Transverse colon (tissue), 4 donors: ENCODE results near the gene PPP1R14C. TPM values are rescaled to one million over a fixed set of nuclear protein-coding genes. Genes with fewer than 3 reads are reported as not detected.

Experiments used
- DNase-seq: peaks from one replicate; pipeline ENCODE4 v3.0.0-alpha.2; 2019
- H3K27ac ChIP-seq, 4 donors: fragments of 200-600 bp; sonication (generic); 2 replicates each; pipeline ENCODE4 v1.5.1; 2016 to 2018; ENCODE audit warnings: inconsistent platforms in 4 of 4
- H3K27me3 ChIP-seq: fragments of 200-600 bp; sonication (generic); 2 replicates; pipeline ENCODE4 v1.5.1; 2017; ENCODE audit warnings: inconsistent platforms
- H3K36me3 ChIP-seq, 4 donors: fragments of 200-600 bp; sonication (generic); 2 replicates each; pipeline ENCODE4 v1.5.1; 2017 to 2019; ENCODE audit warnings: inconsistent platforms in 4 of 4
- H3K4me1 ChIP-seq, 4 donors: fragments of 200-600 bp; sonication (generic); 2 replicates each; pipeline ENCODE4 v1.5.1; 2017 to 2020; ENCODE audit warnings: inconsistent platforms in 4 of 4
- H3K4me3 ChIP-seq, 4 donors: fragments of 200-600 bp; sonication (generic); 1 replicate in 1 of 4; 2 replicates in 3 of 4; pipeline versions ENCODE4 v1.5.1 to v1.6.1; 2017 to 2019; ENCODE audit warnings: inconsistent platforms in 4 of 4
- H3K9me3 ChIP-seq, 2 donors: fragments of 200-600 bp; sonication (generic); 2 replicates each; pipeline ENCODE4 v1.5.1; 2017 to 2019; ENCODE audit warnings: inconsistent platforms in 2 of 2
- CTCF ChIP-seq, 5 experiments: fragments of 200-600 bp in 3 of 5; fragments of 450-650 bp in 2 of 5; sonication (generic) in 3 of 5; IDR thresholded peaks; 1 replicate in 2 of 5; 2 replicates in 3 of 5; pipeline ENCODE4 v1.5.1; 2016 to 2017; ENCODE audit warnings: antibody characterized with exemption in 5 of 5, inconsistent platforms in 3 of 5, mild to moderate bottlenecking in 2 of 5, moderate library complexity in 1 of 5
- EP300 ChIP-seq: sonication (generic); formaldehyde crosslinking; IDR thresholded peaks from one replicate; pipeline ENCODE4 v1.6.1; 2017; ENCODE audit warnings: antibody characterized with exemption, low read depth
- POLR2A ChIP-seq: fragments of 450-650 bp; IDR thresholded peaks from one replicate; pipeline ENCODE4 v1.6.1; 2016; ENCODE audit warnings: antibody characterized with exemption, mild to moderate bottlenecking, moderate library complexity
- POLR2AphosphoS5 ChIP-seq, 3 donors: sonication (generic); formaldehyde crosslinking; IDR thresholded peaks; one replicate each; pipeline ENCODE4 v1.6.1; 2016; ENCODE audit warnings: antibody characterized with exemption in 3 of 3
- WGBS, 2 donors: methylation state at CpG; one replicate each; pipeline ENCODE4 v1.1.5; 2018; ENCODE audit warnings: low coverage in 1 of 2; 5-methylcytosine and 5-hydroxymethylcytosine counted together
- in situ Hi-C, 4 donors: fragments of 200-750 bp; cut with MboI; loops; one replicate each; pipeline versions ENCODE4 v1.15.0 to v1.15.1; 2017; ENCODE audit warnings: low sequenced_read_pairs in 3 of 4, low pct_ligation_motif_present in 1 of 4, low pct_unique_long_range_greater_than_20kb in 1 of 4
- intact Hi-C: fragments of 100-400 bp; cut with DNase I; formaldehyde crosslinking; loops from one replicate; pipeline ENCODE4 v1.15.1; 2023; ENCODE audit warnings: low total_unique reads
- total RNA-seq, 4 donors: library from RNA; depleted of rRNA; stranded (reverse); fragments of >200 nt; gene quantifications; one replicate each; pipeline ENCODE4 v1.1.0, GENCODE V29; 2016

The PPP1R14C gene
- total RNA-seq, 4 donors from 2014 or later, result 1.2 to 64.5 (median 38.8) TPM

GRCh38 chr6:150112233-150112632, 30.6 kb upstream of the PPP1R14C start:
- H3K36me3 ChIP-seq, result no peaks in the 10 kb centered on the region
- in situ Hi-C loops, result no loop called here
- intact Hi-C loops, result no loop called here
- DNase-seq, result no peak
- TF ChIP-seq POLR2A (no peak), CTCF (IDR thresholded peaks at IDR 0.05) (no peak), EP300 (no peak), POLR2AphosphoS5 (IDR thresholded peaks at IDR 0.05) (no peak)
- H3K4me3 ChIP-seq, result no peak overlapping the region
- H3K9me3 ChIP-seq, result no peaks in the 10 kb centered on the region
- WGBS, 2 donors, result 79 to 84% methylated on average over 4 to 6 of the region's 6 CpGs
- no peaks in the 10 kb centered on the region for H3K4me1 ChIP-seq
- no peaks in the 10 kb centered on the region for H3K27me3 ChIP-seq
- no peak overlapping the region for H3K27ac ChIP-seq

GRCh38 chr6:150115769-150116168, 27.1 kb upstream of the PPP1R14C start:
- Histone ChIP-seq H3K4me3 (no peak overlapping the region), H3K9me3 (no peaks in the 10 kb centered on the region), H3K36me3 (no peaks in the 10 kb centered on the region), H3K27ac (no peak overlapping the region), H3K4me1 (no peaks in the 10 kb centered on the region), H3K27me3 (no peaks in the 10 kb centered on the region)
- TF ChIP-seq POLR2AphosphoS5 (IDR thresholded peaks at IDR 0.05) (no peak), CTCF (IDR thresholded peaks at IDR 0.05) (no peak), EP300 (no peak), POLR2A (no peak)
- no peak for DNase-seq
- WGBS, 2 donors, result 94% methylated on average over 23 of the region's 25 CpGs; no CpG with 5 or more reads in 1 of the 2 donors
- intact Hi-C loops (no loop called here), in situ Hi-C loops (no loop called here)

GRCh38 chr6:150116200-150116800, 26.5 kb upstream of the PPP1R14C start:
- H3K27ac ChIP-seq, result no peak overlapping the region
- H3K36me3 ChIP-seq, result no peaks in the 10 kb centered on the region
- intact Hi-C loops, result no loop called here
- H3K4me1 ChIP-seq, result no peaks in the 10 kb centered on the region
- DNase-seq, result no peak
- no peaks in the 10 kb centered on the region for H3K27me3 ChIP-seq
- TF ChIP-seq EP300, result no peak
- 82% methylated on average over 8 of the region's 8 CpGs; no CpG with 5 or more reads in 1 of the 2 donors for WGBS, 2 donors
- H3K9me3 ChIP-seq, result no peaks in the 10 kb centered on the region
- in situ Hi-C loops, result no loop called here
- no peak overlapping the region for H3K4me3 ChIP-seq

- Histone ChIP-seq H3K4me3 (no peak overlapping the region), H3K27ac (no peak overlapping the region), H3K9me3 (no peaks in the 10 kb centered on the region), H3K4me1 (no peaks in the 10 kb centered on the region), H3K27me3 (no peaks in the 10 kb centered on the region), H3K36me3 (no peaks in the 10 kb centered on the region)
- TF ChIP-seq POLR2AphosphoS5 (IDR thresholded peaks at IDR 0.05), result no peak
- no peak for TF ChIP-seq EP300
- no peak for TF ChIP-seq POLR2A
- TF ChIP-seq CTCF (IDR thresholded peaks at IDR 0.05), result no peak
- in situ Hi-C loops, result no loop called here
- WGBS, 2 donors, result 81 to 100% methylated on average over 5 to 6 of the region's 6 CpGs
- intact Hi-C loops, result no loop called here
- DNase-seq, result no peak
These were observed 24.6 kb upstream of the PPP1R14C start for GRCh38 chr6:150118203-150118602.

- no peak for TF ChIP-seq POLR2AphosphoS5 (IDR thresholded peaks at IDR 0.05)
- no peak for TF ChIP-seq EP300
- no peak for TF ChIP-seq POLR2A
- no peak for TF ChIP-seq CTCF (IDR thresholded peaks at IDR 0.05)
These were observed 24.2 kb upstream of the PPP1R14C start for GRCh38 chr6:150118627-150119026.

More at GRCh38 chr6:150118627-150119026, 24.2 kb upstream of the PPP1R14C start:
- DNase-seq, result no peak
- Histone ChIP-seq H3K27me3 (no peaks in the 10 kb centered on the region), H3K4me1 (no peaks in the 10 kb centered on the region), H3K9me3 (no peaks in the 10 kb centered on the region), H3K27ac (no peak overlapping the region), H3K36me3 (no peaks in the 10 kb centered on the region), H3K4me3 (no peak overlapping the region)
- in situ Hi-C loops, result no loop called here
- 66% methylated on average over 9 of the region's 9 CpGs; no CpG with 5 or more reads in 1 of the 2 donors for WGBS, 2 donors
- intact Hi-C loops, result no loop called here
